Esophagus (tissue), 2 donors: ENCODE measurements around the gene CST8. TPM values are rescaled to one million over a fixed set of nuclear protein-coding genes. Genes with fewer than 3 reads are reported as not detected.

Source experiments
- H3K27ac ChIP-seq, 2 donors: one replicate each; pipeline ENCODE4 v1.5.1; 2013; ENCODE audit warnings: low read depth in 2 of 2, mild to moderate bottlenecking in 2 of 2, inconsistent platforms in 1 of 2, low read length in 1 of 2, moderate library complexity in 1 of 2
- H3K27me3 ChIP-seq, 2 donors: one replicate each; pipeline ENCODE4 v1.6.1; 2013; ENCODE audit warnings: low read length in 2 of 2, control low read depth in 1 of 2, mild to moderate bottlenecking in 1 of 2; ENCODE audit not compliant: insufficient read depth in 2 of 2, control insufficient read depth in 1 of 2
- H3K36me3 ChIP-seq, 2 donors: one replicate each; pipeline ENCODE4 v1.6.1; 2013; ENCODE audit warnings: low read length in 1 of 2; ENCODE audit not compliant: control insufficient read depth in 2 of 2, insufficient read depth in 2 of 2
- H3K4me1 ChIP-seq, 2 donors: one replicate each; pipeline ENCODE4 v1.6.1; 2013; ENCODE audit warnings: low read length in 1 of 2; ENCODE audit not compliant: control insufficient read depth in 2 of 2, insufficient read depth in 2 of 2
- H3K4me3 ChIP-seq, 2 donors: one replicate each; pipeline ENCODE4 v1.5.1; 2013; ENCODE audit warnings: low read length in 2 of 2, mild to moderate bottlenecking in 2 of 2, low read depth in 1 of 2, moderate library complexity in 1 of 2
- H3K9me3 ChIP-seq, 2 donors: one replicate each; pipeline ENCODE4 v1.6.1; 2013; ENCODE audit warnings: mild to moderate bottlenecking in 2 of 2, low read depth in 1 of 2, low read length in 1 of 2, moderate library complexity in 1 of 2; ENCODE audit not compliant: control insufficient read depth in 2 of 2, insufficient read depth in 1 of 2
- WGBS, 2 donors: extraction: QIAGEN DNeasy Blood & Tissue Kit; methylation state at CpG; one replicate each; pipeline ENCODE4 v1.1.7; 2013; 5-methylcytosine and 5-hydroxymethylcytosine counted together
- polyA plus RNA-seq, 2 donors: library from polyadenylated mRNA; stranded (reverse); fragments of 200-250 nt; gene quantifications; one replicate each; pipeline ENCODE4 v1.2.3, GENCODE V29; 2013
- donor health status: healthy with polysubstance abuse.
- donor health status: Bipolar disorder and iron deficiency.

The CST8 gene
- polyA plus RNA-seq, 2 donors, result not detected

GRCh38 chr20:23492292-23492691, 1.4 kb downstream of the CST8 start:
- Histone ChIP-seq H3K4me3 (no peak overlapping the region), H3K4me1 (no peaks in the 10 kb centered on the region), H3K9me3 (no peaks in the 10 kb centered on the region), H3K27me3 (no peaks in the 10 kb centered on the region), H3K36me3 (no peaks in the 10 kb centered on the region), H3K27ac (no peak overlapping the region)

GRCh38 chr20:23493172-23493772, 2.4 kb downstream of the CST8 start:
- 73 to 77% methylated on average over 3 of the region's 3 CpGs for WGBS, 2 donors
- no peaks in the 10 kb centered on the region for H3K36me3 ChIP-seq
- H3K9me3 ChIP-seq, result no peaks in the 10 kb centered on the region
- H3K4me3 ChIP-seq, result no peak overlapping the region
- peak overlapping the region; percentile 35 to 40 for H3K27ac ChIP-seq
- no peaks in the 10 kb centered on the region for H3K4me1 ChIP-seq
- H3K27me3 ChIP-seq, result no peaks in the 10 kb centered on the region

GRCh38 chr20:23497536-23497935, 6.6 kb downstream of the CST8 start:
- H3K9me3 ChIP-seq, result no peaks in the 10 kb centered on the region

GRCh38 chr20:23501926-23502325, 11.0 kb downstream of the CST8 start:
- Histone ChIP-seq H3K9me3 (no peaks in the 10 kb centered on the region), H3K36me3 (no peaks in the 10 kb centered on the region), H3K4me3 (no peak overlapping the region), H3K27ac (peak overlapping the region in 1 of 2 donors; percentile 58), H3K27me3 (no peaks in the 10 kb centered on the region), H3K4me1 (peaks cover 0 to 8% of the 10 kb centered on the region in 2 donors)
- WGBS, 2 donors, result 68 to 70% methylated on average over 4 of the region's 4 CpGs

More at GRCh38 chr20:23497536-23497935, 6.6 kb downstream of the CST8 start:
- Histone ChIP-seq H3K4me3 (no peak overlapping the region), H3K36me3 (no peaks in the 10 kb centered on the region), H3K27me3 (no peaks in the 10 kb centered on the region), H3K4me1 (peaks cover 0 to 6% of the 10 kb centered on the region in 2 donors), H3K27ac (no peak overlapping the region)
- WGBS, 2 donors, result 53 to 56% methylated on average over 1 of the region's 1 CpG

- peaks cover 0 to 2% of the 10 kb centered on the region in 2 donors for H3K9me3 ChIP-seq
- H3K27ac ChIP-seq, result no peak overlapping the region
- H3K4me3 ChIP-seq, result no peak overlapping the region
- WGBS, 2 donors, result 66 to 69% methylated on average over 14 of the region's 14 CpGs
- H3K27me3 ChIP-seq, result no peaks in the 10 kb centered on the region
- H3K36me3 ChIP-seq, result no peaks in the 10 kb centered on the region
- H3K4me1 ChIP-seq, result peaks cover 0 to 8% of the 10 kb centered on the region in 2 donors
Observed at GRCh38 chr20:23503649-23504048, 12.7 kb downstream of the CST8 start.

- H3K9me3 ChIP-seq, result peaks cover 0 to 2% of the 10 kb centered on the region in 2 donors
- no peak overlapping the region for H3K27ac ChIP-seq
- H3K4me3 ChIP-seq, result no peak overlapping the region
- H3K4me1 ChIP-seq, result peaks cover 0 to 2% of the 10 kb centered on the region in 2 donors
- no peaks in the 10 kb centered on the region for H3K36me3 ChIP-seq
- H3K27me3 ChIP-seq, result no peaks in the 10 kb centered on the region
- WGBS, 2 donors, result 87 to 93% methylated on average over 6 of the region's 6 CpGs
Observed at GRCh38 chr20:23507346-23507745, 16.4 kb downstream of the CST8 start.

- H3K4me1 ChIP-seq, result peaks cover 0 to 1% of the 10 kb centered on the region in 2 donors
- H3K27me3 ChIP-seq, result no peaks in the 10 kb centered on the region
- no peaks in the 10 kb centered on the region for H3K36me3 ChIP-seq
- no peak overlapping the region for H3K4me3 ChIP-seq
- WGBS, 2 donors, result 71 to 72% methylated on average over 8 of the region's 8 CpGs
- H3K27ac ChIP-seq, result no peak overlapping the region
- peaks cover 0 to 2% of the 10 kb centered on the region in 2 donors for H3K9me3 ChIP-seq
Observed at GRCh38 chr20:23508449-23509229, 17.7 kb downstream of the CST8 start.

GRCh38 chr20:23509247-23509913, 18.5 kb downstream of the CST8 start:
- 64 to 76% methylated on average over 10 of the region's 10 CpGs for WGBS, 2 donors
- Histone ChIP-seq H3K9me3 (peaks cover 0 to 2% of the 10 kb centered on the region in 2 donors), H3K36me3 (no peaks in the 10 kb centered on the region), H3K4me3 (no peak overlapping the region), H3K4me1 (no peaks in the 10 kb centered on the region), H3K27me3 (no peaks in the 10 kb centered on the region), H3K27ac (no peak overlapping the region)

- H3K4me1 ChIP-seq, result no peaks in the 10 kb centered on the region
- no peaks in the 10 kb centered on the region for H3K27me3 ChIP-seq
- peaks cover 0 to 2% of the 10 kb centered on the region in 2 donors for H3K9me3 ChIP-seq
- no peaks in the 10 kb centered on the region for H3K36me3 ChIP-seq
- H3K27ac ChIP-seq, result no peak overlapping the region
- H3K4me3 ChIP-seq, result no peak overlapping the region
- WGBS, 2 donors, result 71 to 85% methylated on average over 12 of the region's 12 CpGs
Observed at GRCh38 chr20:23510000-23510590, 19.2 kb downstream of the CST8 start.
